IPS DF 19.7 (cell line): Measurements from ENCODE around the gene CDK5RAP2.
"Not testable (repeated sequence)": the region's sequence is repeated elsewhere in the genome, so short reads cannot be mapped to it uniquely, and the experiment has no call there.

ENCODE experiments used
- DNase-seq: peaks from one replicate; pipeline ENCODE4 v3.0.0-alpha.2; 2013; ENCODE audit warnings: low read depth, low spot score

The CDK5RAP2 gene

DNA sequence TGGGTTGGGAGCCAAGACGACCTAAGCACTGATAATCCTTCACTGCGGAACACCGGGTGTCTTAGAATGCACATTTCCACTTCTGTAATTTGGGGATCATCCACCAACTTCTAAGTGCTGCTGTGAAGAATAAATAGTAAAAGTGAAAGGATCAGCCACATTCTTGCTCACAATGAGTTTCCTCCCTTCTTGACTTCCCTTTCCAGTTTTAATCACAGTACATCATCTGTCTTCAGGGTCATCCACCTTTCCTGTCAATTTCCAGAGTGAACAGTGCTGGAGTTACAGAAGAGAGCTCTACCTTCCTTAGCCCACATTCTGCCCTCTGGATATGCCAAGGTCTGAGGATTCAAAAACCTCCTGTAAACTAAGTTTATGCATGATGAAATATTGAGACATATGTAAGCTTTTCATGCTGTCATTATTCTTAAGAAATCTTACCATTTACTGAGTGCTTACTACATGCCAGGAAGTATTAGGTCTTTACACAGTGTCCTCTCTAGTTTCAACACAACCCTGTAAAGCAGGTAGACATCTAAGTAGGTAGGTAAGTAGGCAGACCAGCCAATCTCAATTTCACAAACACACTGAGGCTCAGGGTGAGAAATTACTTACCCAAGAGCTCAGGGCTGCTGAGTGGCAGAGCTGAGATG lies 105.2 kb downstream of the CDK5RAP2 start:
- no peak for DNase-seq

DNA sequence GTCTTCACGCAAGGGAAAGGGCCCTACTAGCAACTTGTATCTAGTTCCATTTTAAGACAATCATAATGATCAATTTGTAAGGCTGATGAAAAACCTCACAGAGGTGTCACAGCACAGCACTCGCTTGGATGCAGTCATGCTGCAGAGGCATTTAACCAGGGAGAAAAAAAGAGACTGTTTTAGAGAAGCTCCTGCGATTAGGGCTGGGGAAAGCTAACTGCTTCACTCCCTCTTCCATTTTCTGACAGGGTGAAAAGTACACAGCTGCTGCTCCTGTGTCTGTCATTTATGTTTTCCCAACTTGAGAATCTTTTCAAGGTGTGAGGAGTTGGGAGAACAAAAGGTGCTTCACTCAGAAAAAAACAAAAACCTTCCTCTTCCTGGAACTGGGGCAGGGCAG lies 106.4 kb downstream of the CDK5RAP2 start:
- DNase-seq = no peak

DNA sequence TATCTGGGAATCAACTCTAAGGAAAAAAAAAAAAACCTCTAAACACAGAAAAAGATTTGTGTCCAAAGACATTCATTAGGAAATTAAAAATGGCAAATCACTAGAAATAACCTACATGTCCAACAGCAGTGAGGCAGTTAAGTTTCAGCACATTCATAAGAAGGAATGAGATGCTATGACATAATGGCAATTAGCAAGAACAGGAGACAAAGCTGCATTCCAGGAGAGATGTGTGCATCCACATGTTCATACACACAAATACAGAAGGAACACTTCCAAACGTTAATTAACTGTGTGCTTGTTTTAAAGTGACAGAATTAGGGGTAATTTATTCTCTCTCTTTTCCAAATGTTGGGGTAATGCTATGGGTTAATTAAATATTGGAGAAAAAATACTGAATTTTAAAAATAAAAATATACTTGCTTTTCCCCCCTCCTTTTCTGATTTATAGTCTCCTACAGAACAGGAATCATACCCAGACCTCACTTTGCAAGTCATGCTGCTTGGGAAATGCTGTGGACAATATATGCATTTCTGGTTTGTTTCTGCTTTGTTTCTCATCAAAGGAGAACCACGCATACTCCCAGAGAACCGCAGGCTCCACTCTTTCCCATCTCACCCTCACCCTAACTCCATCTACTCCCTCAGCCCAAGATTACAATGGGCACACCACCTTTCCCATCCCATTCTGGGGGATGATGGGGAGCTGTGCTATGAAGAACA lies 114.1 kb downstream of the CDK5RAP2 start:
- no peak for DNase-seq

DNA sequence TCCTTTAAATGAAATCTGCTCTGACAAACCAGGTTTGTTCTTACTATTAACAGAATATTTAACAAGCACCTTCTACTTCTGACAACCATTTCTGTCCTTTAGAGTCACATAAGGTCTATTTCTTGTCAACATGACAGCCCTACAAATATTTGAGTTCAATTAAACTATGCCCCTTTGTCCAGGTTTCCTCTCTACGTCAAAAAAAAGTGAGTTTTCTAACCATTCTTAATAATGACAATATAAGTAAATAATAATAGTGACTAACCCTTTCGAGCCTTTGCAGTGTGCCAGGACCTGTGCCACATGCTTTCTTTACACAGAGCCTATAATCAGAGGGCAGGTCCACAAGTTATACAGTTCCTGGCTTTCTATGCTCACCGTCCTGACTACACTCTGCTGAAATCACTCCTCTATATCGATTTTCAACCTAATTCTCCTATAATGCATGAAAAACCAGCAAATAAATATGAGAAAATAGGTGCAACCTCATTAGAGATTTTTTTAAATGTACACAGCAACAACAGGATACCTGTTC lies 115.0 kb downstream of the CDK5RAP2 start:
- DNase-seq = no peak

DNA sequence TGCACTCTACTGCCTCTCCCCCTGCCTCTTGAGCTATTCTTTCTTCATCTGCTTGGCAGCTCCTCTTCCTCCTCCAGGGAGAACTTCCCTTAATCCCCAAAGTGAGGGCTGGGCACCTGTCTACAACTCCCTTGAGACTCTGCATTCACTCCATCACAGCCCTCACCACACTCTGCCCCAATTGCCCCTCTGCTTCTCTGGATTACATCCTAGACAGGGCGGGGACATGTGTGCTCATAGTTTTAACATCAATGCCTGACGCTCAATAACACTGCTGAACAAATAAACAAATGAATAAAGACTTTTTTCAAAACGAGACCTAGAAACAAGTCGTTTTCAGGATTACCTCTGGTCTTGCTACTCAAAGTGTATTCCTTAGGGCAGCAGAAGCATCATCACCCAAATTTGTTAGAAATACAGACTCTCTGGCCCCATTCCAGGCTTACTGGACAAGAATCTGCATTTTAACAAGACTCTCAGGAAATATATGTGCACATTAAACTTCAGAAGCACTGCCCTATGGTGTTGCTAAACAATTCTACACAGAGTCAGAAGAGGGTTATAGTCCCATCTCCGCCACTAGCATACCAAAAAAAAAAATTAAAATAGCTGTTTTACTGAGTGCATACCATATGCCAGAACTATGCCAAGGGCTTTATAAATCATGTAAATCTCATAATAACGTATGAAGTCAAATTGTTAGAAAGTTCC lies 115.6 kb downstream of the CDK5RAP2 start:
- no peak for DNase-seq

DNA sequence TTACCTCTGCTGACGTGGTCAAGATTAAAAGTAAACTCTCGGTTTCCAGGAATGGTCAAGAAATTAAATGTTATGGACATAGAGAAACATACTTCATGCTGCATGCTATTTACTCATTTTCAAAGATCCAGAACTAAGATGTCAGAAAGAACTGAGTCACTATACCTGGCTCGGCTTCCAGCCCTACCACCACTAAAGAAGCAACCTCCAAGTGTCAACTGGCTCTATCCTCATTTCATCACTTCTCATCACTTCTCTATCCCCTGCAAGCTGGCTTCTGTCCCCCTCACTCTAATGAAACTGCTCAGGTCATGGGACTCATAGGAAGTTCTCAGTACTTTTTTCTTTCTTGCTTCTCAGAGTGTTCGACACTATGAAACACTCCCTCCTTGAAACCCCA lies 116.2 kb downstream of the CDK5RAP2 start:
- DNase-seq = no peak

DNA sequence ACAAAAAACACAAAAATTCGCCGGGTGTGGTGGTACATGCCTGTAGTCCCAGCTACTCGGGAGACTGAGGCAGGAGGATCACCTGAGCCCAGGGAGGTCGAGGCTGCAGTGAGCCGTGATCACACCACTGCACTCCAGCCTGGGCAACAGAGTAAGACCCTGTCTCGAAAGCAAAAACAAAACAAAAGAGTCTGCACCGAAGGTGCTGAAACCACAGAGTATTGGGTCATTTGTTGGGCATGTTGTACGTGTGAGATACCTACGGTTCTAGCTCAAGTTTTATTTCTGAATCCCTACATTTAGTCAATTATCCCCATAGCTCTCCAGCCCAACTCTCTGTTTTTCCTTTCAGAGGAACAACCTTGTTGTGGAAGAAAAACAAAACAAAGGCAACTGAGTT lies 118.3 kb downstream of the CDK5RAP2 start:
- DNase-seq = not testable (repeated sequence)

DNA sequence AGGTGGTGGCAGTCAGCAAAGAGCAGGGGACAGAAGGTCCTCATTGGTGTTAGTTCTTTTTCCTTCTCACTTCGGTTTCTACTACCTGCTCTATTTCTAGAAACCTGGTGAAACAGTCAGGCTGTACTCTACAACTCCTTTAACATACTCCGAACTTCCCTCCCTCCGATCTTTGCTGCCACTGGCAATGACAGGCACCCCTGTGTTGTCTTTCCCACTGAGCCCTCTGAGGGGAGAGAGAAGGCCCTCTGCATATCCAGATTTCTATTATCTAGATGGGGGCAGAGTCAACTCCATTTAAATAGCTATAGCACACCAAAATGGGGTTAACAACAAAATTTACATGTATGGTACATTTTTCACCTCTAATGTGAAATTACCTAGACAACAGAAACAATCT lies 123.7 kb downstream of the CDK5RAP2 start:
- no peak for DNase-seq

DNA sequence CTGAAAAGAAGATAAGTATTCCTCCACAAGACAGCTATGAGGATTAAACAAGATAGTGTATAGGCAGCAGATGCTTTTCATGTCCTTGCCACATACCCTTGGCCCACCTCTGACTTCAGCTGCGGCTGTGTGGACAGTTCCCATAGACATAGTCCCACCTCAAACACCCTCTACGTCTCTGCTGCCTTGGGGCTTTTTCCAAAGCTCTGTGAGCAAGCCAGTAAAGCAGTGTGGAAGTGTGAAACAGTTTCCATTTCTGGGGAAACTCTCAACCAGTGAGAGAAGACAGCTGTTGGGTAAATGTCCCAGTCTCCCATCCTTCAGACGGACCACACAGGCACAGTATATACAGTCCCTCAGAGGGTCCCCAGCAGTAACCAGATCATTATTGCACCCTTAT lies 125.5 kb downstream of the CDK5RAP2 start:
- DNase-seq = no peak

DNA sequence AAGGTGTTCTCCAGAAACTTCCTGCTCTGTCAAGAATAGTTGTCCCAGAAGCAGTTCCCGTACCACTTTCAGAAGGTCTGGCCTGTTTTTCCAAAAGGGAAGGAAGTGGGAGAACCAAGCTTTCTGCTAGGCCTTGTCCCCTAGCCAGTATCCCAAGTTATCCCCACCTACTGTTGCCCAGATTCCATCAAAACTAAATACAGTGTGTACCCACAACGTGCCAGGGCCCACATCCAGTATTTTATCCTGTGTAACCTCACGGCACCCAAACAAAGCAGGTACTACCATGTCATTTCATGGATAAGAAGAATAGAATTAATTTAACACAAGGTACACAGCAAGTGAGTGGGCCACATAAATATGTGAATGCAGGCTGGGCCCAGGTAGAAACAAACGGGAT lies 126.2 kb downstream of the CDK5RAP2 start:
- DNase-seq = no peak

DNA sequence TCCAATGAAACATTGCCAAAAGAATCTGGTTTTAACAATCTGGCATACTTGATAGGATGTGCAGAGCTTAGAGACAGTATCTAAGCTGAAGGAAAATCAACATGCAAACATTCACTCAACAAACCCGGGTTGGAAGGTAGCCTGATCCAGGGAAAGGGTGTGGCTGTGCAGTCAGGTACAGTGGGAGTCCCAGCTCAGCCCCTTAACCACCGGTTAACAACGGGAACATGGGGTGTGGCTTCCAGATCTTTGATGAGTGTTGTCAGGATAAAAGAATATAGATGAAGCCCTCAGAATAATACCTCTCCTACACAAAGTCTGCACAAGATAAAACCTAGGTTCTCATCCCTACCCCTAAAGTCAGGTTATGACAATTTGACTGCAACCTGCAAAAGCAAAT lies 127.3 kb downstream of the CDK5RAP2 start:
- no peak for DNase-seq

DNA sequence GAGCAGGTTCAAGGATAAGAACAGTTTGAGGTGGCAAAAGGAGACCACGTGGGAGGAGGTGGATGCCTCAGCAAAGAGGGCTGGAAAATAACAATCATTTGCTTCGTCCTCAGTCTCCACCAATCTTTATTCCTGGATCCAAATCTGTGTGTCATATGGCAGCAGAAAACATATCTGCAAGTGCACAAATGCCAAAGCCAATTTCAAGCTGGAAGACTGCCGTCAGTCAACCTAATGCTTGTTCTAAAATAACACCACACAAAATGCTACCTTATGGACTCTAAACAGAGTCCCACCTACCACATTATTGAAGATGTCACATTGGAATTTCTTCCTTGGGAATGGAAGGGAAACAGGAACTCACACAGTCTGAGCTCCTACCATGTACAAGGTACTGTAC lies 129.1 kb downstream of the CDK5RAP2 start:
- DNase-seq = no peak

DNA sequence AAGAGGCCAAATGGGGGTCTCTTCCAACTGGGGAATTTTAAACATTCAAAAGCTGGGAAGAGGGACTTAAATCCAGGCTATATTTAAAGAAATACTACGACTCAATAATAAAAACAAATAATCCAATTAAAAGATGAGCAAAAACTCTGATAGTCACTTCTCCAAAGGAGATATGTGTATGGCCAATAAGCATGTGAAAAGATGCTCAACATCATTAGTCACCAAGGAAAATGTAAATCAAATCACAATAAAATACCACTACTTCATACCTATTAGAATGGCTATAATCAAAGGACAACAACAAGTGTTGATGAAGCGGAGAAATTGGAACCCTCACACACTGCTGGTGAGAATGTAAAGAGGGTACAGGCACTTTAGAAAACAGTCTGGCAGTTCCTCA lies 130.4 kb downstream of the CDK5RAP2 start:
- DNase-seq = no peak

DNA sequence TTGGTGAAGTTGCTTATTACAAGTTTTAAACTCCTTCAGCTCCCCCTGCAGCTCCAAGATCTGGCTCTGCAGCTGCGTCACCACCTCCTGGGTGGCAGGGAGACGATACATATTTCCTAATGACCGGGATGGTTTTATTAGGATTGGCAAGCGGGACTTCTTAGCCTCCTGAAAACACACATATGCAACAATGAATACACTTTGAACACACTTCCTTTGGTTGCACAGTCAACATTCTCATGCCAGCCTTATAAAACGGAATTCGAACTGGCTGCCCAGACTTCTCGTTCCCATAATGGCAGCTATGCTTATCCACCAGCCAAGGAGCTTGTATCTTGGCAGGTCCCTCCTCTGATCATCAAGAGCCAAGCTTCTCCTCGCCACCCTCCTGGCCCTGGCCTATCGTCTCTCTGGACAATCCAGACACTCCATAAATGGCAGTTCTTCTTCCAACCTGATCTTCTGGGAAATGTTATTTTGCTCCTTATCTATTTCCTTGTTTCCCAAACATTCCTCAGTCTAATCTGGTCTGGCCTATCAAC lies 131.9 kb downstream of the CDK5RAP2 start:
- no peak for DNase-seq

DNA sequence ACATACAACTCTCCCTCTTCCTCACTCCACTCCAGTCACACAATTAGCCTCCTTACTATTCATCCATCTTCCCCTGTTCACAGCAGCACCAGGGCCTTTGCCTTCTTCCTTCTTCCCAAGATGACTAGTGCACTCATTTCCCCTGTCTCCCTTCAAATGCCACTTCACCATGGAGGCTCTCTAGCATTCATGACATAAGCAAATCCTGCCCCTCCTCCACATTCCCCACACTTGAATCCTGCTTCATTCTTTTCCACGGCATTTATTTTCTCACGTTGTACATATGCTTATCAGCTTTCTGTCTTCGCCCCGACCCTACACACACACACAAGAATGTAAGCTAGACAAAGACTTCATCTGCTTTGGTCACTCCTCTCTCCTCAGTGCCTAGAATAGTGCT lies 133.3 kb downstream of the CDK5RAP2 start:
- no peak for DNase-seq

DNA sequence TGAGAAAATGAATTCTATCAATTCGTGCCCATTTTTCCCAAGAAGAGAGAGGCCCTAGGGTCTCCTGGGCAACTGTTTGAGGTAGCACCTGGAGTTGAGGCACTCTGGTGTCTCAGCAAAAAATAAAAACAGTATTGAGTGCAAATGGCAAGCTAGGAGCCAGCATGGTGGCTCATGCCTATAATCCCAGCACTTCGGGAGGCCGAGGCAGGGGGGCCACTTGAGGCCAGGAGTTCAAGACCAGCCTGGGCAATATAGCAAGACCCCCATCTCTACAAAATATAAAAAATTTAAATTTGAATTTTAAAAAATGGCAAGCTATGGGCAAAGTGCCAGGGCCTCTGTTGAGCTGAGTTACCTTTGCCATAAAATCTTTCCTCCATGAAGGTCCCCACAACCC lies 136.0 kb downstream of the CDK5RAP2 start:
- no peak for DNase-seq

DNA sequence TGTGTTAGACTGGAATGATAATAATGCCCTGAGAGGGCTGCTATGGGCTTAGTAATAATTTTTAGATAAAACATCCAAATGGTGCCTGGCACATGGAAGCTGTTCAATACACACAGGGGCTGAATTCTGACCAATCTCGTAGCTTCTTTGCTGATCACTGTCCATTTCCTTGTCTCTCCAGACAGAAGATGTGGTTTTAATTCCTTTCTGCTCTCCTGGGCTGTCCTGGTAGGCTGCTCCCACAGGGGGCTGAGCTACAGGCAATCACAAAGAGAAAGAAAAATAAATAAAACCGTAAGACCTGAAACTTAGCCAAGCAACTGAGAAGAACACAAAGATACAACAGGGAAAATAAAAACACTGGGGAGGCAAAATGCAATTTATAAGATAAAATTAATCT lies 136.5 kb downstream of the CDK5RAP2 start:
- DNase-seq = no peak

DNA sequence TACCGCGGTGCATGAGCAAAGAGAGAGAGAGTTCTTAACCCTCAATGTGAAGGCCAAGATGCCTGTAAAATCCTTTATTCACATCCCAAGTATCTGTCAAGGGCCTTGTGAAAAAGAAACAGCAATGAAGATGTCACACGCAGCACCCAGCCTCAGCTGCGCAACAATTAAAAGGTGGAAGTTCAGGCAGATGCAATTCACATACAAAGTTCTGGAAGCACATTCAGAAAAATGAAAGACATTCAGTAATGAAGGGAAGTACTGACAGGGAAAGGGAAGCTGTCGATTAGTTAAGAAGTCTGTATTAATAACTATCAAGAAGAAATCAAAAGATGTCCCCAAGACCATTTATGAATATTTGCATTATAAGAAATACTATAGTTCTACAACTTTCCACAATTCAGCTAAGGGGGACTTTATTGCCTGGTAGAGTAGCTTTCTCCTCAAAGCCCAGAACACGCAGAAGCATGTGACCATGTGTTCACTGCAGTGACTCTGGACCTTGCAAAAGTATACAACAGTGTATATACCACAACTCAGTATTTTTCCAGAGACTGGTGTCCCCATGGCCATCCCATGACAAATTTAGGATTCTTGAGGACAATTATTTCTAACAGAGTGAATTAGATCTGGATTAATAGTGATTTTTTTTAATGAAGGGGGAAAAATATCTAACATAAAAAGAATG lies 137.5 kb downstream of the CDK5RAP2 start:
- DNase-seq = no peak

DNA sequence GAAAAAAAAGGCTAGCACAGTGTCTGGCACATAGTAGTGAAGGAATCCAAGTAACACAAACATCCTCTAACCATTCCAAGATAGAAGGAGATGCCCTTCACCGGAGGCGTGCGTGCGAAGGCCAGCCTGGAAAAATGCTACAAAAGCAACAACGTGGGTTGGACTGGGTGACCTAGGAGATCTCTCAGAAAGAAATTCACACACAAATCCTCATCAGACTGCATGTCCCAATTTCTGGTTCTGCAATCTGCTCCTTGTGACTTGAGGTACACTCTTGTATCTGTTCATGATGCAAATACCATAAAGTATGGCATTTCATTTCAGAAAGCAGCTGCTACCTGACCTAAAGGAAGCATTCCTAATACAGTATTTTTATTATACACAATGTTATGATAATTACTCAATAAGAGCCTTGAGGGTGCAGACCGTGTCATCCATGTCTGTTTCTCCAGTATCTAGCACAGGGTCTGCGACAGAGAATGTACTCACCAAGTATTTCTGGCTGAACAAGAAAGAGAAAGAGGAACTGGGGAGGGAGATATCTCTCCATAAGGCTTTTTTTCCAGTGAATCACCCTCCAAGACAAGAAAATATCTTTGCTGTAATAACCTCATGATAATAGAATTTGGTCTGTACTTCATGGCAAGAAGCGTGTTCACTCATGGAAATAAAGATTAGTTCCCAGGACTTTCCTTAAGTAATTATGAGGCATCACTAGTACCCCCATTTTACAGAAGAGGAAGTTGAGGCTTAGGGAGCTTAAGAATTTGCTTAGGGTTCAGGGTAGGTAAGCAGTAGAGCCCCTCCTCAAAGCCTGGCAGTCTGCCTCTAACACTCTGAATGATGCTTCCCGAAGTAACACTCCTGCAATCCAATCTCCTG lies 138.3 kb downstream of the CDK5RAP2 start:
- no peak for DNase-seq

DNA sequence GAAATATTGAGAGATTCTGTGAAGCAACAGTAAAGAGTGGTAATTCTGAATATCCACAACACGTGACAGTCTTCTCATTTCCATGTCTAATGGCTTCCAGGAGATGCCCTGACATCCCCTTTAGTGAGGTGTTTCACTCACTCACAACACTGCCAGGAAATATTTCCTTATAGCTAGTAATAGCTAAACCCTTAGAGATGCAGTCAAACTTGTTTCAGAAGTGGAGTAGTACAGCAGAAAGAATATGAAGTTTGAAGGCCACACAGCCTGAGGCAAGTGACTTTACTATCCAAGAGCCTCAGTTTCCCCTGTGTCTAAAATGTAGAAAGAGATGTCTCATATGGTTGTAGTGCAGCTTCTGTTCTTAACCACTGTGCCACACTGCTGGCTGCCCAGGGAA lies 139.2 kb downstream of the CDK5RAP2 start:
- DNase-seq = no peak

DNA sequence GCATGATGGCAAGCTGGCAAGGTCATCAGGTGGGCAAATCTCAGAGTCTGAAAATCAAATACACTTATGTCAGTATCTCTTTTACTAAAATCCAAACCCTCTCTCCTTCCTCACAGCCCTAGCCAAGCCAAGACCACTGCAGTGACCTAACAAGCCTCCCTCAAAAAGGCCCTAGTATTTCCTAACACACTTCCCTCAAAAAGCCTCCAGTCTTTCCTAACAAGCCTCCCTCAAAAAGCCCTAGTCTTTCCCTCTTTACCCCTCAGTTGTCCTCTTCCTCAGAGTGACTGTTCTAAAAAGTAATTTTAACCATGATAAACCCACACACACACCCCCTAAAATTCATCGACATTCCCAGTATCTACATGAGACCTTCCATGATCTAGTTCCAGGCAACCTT lies 140.0 kb downstream of the CDK5RAP2 start:
- DNase-seq = no peak
